ENCODE data around the gene COL5A2.

COL5A2 gene

GRCh38 chr2:189049709-189050164 lies 129.8 kb downstream of the COL5A2 start:
- DNase-seq (ENCODE audit: low read depth in 3 of 3), result no peak

GRCh38 chr2:189048189-189048588 lies 131.4 kb downstream of the COL5A2 start:
- no peak for DNase-seq (ENCODE audit: low read depth in 3 of 3)

- DNase-seq (ENCODE audit: low read depth in 3 of 3), result no peak
Observed at GRCh38 chr2:189047171-189047888, 132.2 kb downstream of the COL5A2 start.

- DNase-seq (ENCODE audit: low read depth in 3 of 3), result no peak
Observed at GRCh38 chr2:189046320-189046719, 133.2 kb downstream of the COL5A2 start.

GRCh38 chr2:189045836-189046235 lies 133.7 kb downstream of the COL5A2 start:
- no peak for DNase-seq (ENCODE audit: low read depth in 3 of 3)

DNA sequence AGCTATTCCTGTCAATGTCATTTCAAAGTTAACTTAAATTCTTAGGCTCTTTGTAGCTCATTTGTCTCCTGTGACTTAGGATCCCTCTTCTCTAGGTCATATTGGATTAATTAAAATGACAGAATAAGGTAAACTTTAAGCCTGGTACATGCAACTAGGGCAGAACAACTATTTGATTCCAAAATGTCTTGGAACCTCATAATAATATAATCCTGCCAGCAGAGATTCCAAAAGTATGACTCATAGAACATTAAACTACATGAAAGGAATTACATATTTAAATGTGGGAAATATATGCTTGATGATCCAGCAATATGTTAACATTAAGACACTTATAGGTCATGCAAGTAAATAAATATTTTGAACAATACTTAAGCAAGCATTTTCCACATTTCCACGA lies 142.0 kb downstream of the COL5A2 start:
- no peak for DNase-seq (ENCODE audit: low read depth in 3 of 3)

DNA sequence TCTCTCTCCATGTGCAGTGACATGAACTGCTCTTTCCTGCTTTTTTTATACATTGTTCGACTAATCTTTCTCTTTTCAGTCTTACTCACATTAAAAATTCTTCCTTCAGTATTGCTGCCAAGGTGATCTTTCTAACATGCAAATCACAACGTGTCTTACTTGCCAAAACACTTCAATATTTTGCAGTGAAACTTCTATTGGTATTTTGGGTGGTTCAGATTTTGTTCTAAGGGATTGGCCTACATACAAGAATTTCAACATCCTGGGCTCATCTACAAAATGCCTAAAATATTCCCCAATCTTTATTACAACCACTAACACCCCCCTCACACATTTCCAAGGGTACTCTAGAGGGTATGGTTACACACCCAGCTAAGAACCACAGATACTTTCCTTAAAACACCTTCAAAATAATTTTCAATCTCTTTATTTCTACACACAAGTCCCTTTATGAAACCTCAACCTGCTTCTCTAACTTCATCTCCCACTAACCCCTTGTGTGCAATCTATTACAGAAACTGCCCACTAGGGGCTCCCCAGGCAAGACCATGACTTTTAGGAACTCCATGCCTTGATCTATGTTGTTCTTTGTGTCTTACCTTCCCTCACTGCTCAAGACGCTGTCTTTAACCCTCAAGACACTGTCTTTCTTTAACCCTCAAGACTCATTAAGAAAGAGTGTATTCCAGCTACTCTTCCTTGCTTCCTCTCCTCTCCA lies 154.5 kb downstream of the COL5A2 start:
- no peak for DNase-seq (ENCODE audit: low read depth in 3 of 3)

- DNase-seq (ENCODE audit: low read depth in 3 of 3), result no peak
Observed at GRCh38 chr2:189022492-189022891, 157.1 kb downstream of the COL5A2 start.

DNA sequence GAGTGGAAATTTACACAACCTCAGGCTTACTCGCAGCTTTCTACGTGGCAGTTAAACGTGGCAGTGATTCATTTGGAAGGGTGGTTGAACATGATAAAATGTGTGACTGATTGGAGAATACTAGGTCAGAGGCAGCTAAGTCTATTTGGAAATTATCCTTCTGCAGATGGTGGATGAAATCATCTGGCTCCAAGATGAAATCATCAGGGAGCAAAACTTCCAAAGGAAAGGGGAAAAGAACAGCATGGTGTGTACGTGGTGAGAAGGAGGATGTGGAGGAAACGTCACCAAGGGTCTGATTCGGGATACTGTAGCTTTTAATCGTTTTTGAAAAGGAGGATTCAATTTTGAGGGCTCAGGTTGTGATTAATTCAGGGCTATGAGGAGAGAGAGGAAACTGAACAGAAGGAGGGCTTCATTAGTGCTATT lies 157.5 kb downstream of the COL5A2 start:
- DNase-seq (ENCODE audit: low read depth in 3 of 3), result no peak

DNA sequence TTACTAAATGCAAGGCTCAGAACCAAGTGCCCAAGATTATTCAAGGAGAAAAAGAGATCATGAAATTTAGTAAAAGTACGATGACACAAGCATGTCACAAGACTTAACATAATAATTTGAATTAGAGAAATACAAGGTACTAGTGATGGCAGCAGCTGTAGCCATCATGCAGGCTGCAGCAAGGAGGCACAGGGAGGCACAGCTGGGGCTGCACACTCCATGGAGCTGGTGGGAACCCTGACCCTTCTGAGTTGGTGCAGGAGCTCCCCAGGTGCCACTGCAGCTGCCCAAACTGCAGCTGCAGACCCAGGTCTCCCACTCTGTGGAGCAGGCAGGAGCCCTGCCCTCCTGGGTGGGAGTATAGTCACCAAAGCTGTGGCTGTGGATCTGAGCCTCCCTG lies 159.4 kb downstream of the COL5A2 start:
- no peak for DNase-seq (ENCODE audit: low read depth in 3 of 3)

GRCh38 chr2:189018631-189019030 lies 160.9 kb downstream of the COL5A2 start:
- DNase-seq (ENCODE audit: low read depth in 3 of 3), result no peak

DNA sequence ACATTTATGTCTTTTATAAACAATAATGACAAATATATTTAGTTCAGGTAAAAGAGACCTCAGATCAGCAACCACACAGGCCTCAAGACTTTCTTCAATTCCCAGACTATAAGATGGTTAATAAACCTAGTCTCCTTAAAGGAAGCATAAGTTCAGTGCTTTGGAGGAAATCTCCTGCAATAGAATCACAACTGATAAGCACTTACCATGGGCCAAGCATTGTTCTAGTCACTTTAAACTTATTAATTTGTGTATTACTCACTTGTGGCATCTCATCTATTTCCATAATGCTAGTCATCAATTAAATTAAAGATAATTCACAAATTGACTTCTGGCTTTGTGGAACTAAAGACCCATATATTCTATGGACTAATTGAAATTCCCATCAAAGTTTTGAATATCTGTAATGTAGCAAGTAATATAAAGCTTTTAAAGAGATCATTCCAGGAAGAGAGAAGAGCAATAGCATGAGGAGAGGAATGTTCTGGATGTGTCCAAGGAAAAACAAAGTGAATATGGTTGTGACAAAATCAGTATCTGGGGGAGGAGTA lies 163.2 kb downstream of the COL5A2 start:
- no peak for DNase-seq (ENCODE audit: low read depth in 3 of 3)

DNA sequence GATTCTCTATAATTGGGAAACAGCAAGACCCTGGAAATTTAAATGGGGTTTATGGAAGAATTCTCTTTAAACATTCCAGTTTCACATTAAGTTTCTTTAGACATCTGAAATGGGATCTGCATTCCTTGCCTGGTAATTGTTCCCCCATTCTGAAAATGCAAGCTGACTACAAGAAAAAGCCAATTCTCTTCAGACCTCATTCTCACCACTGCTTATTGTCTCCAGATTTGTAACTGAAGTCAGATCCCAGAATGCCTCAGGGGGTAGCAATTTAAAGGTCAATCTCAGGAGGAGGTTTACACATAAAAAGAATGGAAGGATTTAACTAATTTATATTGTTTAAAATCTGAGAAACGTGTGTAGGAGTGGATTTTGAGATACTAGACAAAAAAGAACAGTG lies 164.2 kb downstream of the COL5A2 start:
- no peak for DNase-seq (ENCODE audit: low read depth in 3 of 3)

- no peak for DNase-seq (ENCODE audit: low read depth in 3 of 3)
Observed at GRCh38 chr2:189014449-189015138, 165.0 kb downstream of the COL5A2 start.

DNA sequence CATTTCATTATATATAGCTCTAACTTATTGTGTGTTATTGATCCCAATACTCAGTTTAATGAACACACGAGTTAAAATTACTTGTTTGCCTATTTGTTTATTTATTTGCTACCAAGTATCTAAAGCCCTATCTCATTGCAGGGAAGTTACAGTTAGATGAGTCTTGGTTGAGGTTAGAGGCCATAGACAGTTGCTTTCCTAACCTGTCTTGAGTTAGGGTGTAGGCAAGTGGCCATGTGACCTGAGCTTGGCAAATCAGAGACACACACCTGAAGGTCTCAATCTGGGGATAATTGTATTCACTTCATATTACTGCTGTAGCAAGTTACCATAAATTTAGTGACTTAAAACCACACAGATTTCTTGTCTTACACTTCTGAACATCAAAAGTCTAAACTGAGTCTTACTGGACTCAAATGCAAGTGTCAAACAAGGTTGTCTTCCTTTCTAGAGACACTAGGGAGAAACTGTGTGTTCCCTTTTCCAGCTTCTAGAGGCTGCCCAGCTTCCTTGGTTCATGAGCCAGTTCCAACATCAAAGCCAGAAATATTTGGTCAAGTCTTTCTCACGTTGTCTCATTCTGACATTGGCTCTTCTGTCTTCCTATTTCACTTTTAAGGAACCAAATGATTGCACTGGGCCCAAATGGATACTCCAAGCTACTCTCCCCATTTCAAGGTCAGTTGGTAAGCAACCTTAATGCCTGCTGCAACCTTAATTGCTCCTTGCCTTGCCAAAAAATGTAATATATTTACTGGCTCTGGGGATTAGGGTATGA lies 165.7 kb downstream of the COL5A2 start:
- DNase-seq (ENCODE audit: low read depth in 3 of 3), result no peak

DNA sequence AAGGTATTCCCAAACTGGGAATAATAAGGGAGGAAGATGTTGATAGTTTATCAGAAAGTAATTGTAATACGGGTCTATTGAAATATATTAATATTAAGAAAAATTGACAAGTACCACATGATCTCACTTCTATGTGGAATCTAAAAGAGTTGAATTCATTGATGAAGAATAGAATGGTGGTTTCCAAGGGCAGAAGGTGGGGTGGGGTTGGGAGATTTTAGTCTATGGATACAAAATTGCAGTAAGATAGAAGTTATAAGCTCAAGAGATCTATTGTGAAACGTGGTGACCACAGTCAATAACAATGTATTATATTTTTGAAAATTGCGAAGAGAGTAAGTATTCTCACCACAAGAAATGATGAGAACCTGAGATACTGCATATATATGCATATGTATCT lies 166.5 kb downstream of the COL5A2 start:
- no peak for DNase-seq (ENCODE audit: low read depth in 3 of 3)

DNA sequence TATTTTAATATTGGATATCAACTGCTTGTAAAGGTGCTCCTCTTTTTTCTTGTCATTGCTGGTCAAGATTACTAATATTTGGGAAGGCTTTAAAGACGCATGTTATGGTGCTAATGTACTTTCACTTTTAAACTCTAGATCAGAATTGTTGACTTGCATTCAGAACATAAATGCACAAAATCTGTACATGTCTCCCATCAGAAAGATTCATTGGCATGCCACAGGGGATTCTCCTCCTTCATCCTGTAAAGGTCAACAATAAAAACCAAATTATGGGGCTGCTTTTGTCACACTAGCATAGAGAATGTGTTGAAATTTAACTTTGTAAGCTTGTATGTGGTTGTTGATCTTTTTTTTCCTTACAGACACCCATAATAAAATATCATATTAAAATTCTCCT lies 167.2 kb downstream of the COL5A2 start:
- DNase-seq (ENCODE audit: low read depth in 3 of 3), result no peak

GRCh38 chr2:189010536-189010935 lies 169.0 kb downstream of the COL5A2 start:
- no peak for DNase-seq (ENCODE audit: low read depth in 3 of 3)

DNA sequence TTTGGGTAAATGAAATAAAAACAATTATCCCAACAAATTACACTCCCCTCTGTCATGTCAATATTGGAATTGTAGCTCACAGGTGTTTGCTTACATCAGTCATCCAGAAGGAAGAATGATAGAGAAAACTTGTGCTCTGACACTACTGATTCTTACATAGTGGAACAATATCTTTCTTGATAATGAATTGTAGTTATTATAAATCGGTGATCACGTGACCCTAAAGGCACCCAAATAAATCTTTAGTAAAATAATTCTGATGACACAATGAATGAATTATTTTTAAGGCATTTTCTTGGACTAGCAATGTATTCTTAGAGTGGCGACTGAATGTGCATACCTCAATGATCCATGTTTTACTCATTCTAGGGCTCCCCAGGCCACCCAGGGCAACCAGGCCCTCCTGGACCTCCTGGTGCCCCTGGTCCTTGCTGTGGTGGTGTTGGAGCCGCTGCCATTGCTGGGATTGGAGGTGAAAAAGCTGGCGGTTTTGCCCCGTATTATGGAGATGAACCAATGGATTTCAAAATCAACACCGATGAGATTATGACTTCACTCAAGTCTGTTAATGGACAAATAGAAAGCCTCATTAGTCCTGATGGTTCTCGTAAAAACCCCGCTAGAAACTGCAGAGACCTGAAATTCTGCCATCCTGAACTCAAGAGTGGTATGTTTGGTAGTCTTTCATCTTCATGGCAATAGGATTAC lies 170.9 kb downstream of the COL5A2 start:
- no peak for DNase-seq (ENCODE audit: low read depth in 3 of 3)

DNA sequence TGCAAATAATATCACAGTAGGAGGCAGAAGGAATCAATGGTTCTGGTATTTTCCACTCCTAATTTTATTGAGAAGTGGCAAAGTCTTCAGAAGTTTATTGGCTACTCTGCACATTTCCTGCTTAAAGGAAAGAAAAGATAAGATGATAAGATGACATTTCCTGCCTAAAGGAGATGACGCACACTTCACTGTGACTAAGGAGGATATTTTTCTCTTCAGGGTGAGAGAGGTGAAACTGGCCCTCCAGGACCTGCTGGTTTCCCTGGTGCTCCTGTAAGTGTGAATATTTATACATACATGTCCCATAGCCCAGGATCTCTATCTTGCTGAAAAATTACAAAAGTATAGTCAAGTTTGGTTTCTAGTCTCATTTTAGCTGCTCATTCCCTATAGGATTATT lies 177.5 kb downstream of the COL5A2 start:
- no peak for DNase-seq (ENCODE audit: low read depth in 3 of 3)

GRCh38 chr2:189000221-189000620 lies 179.3 kb downstream of the COL5A2 start:
- no peak for DNase-seq (ENCODE audit: low read depth in 3 of 3)

Measured in stimulated activated CD4-positive, alpha-beta T cell treated with anti-CD3 and anti-CD28 coated beads, TNF-alpha, amount 100 ng/mL, for 48 hours (primary cell).